GM10248 (cell line): ENCODE measurements around the gene TEAD1.

Experiments used
- CTCF ChIA-PET: fragments of 300-600 bp; sonication (Branson Sonifier 250); formaldehyde crosslinking; extraction: SDS; loops from one replicate; lab custom pipeline; 2021; ENCODE audit warnings: antibody characterized with exemption; lab: Yijun Ruan, JAX
- POLR2A ChIA-PET: fragments of 350-650 bp; sonication (Branson Sonifier 250); formaldehyde crosslinking; extraction: SDS; loops from one replicate; lab custom pipeline; 2020; ENCODE audit warnings: antibody characterized with exemption; lab: Yijun Ruan, JAX
- DNase-seq: peaks from one replicate; pipeline ENCODE4 v3.0.0; 2012; ENCODE audit errors: extremely low spot score
- TF ChIP-seq, protein P1 (sequence below): IDR thresholded peaks from 2 replicates; pipeline ENCODE4 v1.5.1; 2012; ENCODE audit warnings: mild to moderate bottlenecking, low read depth; ENCODE audit errors: extremely low read depth, missing control alignments, control extremely low read depth

The TEAD1 gene

DNA sequence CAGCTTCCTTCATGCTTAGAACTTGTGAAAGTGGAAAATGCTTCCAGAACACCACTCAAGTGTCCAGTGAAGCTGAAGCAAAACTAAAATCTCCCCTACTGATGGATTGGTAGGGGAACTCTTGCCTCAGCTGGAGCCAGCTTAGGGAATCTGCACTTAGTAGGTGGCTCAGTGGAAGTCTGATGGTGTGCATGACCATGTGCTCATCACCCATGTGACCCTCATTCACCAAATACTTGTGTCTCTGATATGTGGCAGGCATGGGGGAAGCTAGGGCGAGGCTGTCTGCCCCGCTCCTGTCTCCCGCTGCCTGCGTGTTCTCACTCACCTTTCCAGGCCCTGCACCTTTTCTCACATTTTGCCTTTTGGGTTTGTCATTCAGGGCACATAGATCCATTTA, 7.2 kb downstream of the TEAD1 start:
- ChIA-PET CTCF (no interaction called here), POLR2A (no interaction called here)
- no peak for DNase-seq
- TF ChIP-seq, protein P1, sequence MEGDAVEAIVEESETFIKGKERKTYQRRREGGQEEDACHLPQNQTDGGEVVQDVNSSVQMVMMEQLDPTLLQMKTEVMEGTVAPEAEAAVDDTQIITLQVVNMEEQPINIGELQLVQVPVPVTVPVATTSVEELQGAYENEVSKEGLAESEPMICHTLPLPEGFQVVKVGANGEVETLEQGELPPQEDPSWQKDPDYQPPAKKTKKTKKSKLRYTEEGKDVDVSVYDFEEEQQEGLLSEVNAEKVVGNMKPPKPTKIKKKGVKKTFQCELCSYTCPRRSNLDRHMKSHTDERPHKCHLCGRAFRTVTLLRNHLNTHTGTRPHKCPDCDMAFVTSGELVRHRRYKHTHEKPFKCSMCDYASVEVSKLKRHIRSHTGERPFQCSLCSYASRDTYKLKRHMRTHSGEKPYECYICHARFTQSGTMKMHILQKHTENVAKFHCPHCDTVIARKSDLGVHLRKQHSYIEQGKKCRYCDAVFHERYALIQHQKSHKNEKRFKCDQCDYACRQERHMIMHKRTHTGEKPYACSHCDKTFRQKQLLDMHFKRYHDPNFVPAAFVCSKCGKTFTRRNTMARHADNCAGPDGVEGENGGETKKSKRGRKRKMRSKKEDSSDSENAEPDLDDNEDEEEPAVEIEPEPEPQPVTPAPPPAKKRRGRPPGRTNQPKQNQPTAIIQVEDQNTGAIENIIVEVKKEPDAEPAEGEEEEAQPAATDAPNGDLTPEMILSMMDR = no peak

DNA sequence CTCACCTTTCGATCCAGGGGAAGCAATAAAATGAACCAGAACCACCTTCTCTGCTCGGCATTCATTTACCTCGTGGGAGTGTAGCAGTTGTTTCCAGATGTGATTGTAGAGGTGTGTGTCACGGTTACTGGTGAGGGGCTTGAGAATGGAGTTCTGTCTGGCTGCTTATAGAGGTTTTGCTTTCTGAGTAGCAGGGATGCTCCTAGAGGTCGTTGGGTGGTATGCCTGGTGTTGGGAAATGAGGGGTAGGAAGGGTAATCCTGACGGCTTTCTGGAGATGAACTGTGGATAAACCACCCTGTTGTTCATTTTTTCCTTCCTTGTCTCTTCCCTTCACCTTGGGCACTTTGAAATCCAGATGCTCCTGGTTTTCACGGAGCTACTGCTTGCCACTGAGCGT, 8.1 kb downstream of the TEAD1 start:
- no peak for DNase-seq
- CTCF ChIA-PET = no interaction called here
- POLR2A ChIA-PET = no interaction called here
- TF ChIP-seq, protein P1 = no peak

DNA sequence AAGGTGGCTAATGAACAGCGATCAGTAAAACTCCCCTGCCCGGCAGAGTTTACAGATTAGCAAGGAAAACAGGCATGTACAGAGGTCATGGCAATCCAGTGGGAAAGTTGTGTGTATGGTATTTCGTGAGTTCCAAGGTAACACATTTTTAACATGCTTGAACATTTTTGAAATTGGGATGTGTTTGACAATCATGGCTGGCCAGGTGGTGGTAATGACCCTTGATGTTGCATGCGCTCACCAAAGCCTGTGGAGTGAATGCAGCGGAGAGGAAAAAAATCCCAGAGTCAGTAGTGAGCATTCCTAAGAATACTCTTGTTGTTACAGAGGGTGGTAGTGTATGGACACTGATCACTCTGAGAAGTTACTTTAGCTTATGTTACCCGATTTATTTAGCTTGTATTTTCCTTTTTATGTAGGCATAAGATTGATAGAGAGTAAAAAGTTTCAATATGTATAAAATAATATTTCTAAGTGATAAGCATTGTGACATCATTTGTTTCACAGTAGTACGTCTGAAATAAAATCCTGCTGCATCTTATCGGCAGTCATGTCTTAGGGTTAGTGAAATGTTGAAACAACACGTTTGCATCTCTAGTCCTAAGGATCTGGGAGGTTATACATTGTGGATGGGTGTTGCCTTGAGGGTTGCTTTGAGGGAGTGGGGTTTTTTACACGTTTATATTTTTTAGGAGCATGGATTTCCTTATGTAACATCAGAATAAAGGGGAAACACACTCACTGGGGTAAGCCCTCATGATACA, 8.7 kb downstream of the TEAD1 start:
- CTCF ChIA-PET = no interaction called here
- POLR2A ChIA-PET = no interaction called here
- DNase-seq = no peak
- TF ChIP-seq, protein P1 = no peak

- DNase-seq = no peak
- ChIA-PET POLR2A (no interaction called here), CTCF (interaction anchor here (1.0 kb wide), 1 partner anchor 23 kb away, joined by 3 read pairs; no protein-coding TSS in a partner anchor)
- TF ChIP-seq, protein P1 = no peak
Observed at GRCh38 chr11:12683874-12684273, 9.7 kb downstream of the TEAD1 start.

- ChIA-PET CTCF (interaction anchor here (0.8 to 1.0 kb wide), 2 partner anchors 23 to 204 kb away, joined by 3 read pairs; no protein-coding TSS in a partner anchor), POLR2A (no interaction called here)
- TF ChIP-seq, protein P1 = no peak
- no peak for DNase-seq
Observed at GRCh38 chr11:12684315-12684714, 10.1 kb downstream of the TEAD1 start.

GRCh38 chr11:12684816-12685215, 10.6 kb downstream of the TEAD1 start:
- DNase-seq = no peak
- TF ChIP-seq, protein P1 = no peak
- ChIA-PET CTCF (interaction anchor here (0.8 to 1.0 kb wide), 2 partner anchors 22 to 203 kb away, joined by 3 read pairs; no protein-coding TSS in a partner anchor), POLR2A (no interaction called here)
